Mesodermal cell (in vitro differentiated cells): Measurements from ENCODE around the gene MIPOL1.
"Not testable (repeated sequence)": the region's sequence is repeated elsewhere in the genome, so short reads cannot be mapped to it uniquely, and the experiment has no call there.

Experiments
- H3K27ac ChIP-seq: 2 replicates; pipeline ENCODE4 v1.7.0; 2013; ENCODE audit warnings: mild to moderate bottlenecking, low read depth, low read length, moderate library complexity; ENCODE audit not compliant: severe bottlenecking
- H3K36me3 ChIP-seq: 2 replicates; pipeline ENCODE4 v1.7.1; 2013; ENCODE audit warnings: mild to moderate bottlenecking, low read length, moderate library complexity; ENCODE audit not compliant: control insufficient read depth, insufficient read depth
- H3K4me1 ChIP-seq: one replicate; pipeline ENCODE4 v1.7.1; 2013; ENCODE audit warnings: mild to moderate bottlenecking, low read length; ENCODE audit not compliant: insufficient read depth, control insufficient read depth, poor library complexity, severe bottlenecking
- H3K4me3 ChIP-seq: 2 replicates; pipeline ENCODE4 v1.7.0; 2013; ENCODE audit warnings: low read length, control low read depth, mild to moderate bottlenecking; ENCODE audit not compliant: insufficient read depth, poor library complexity, severe bottlenecking; ENCODE audit errors: extremely low read depth
- H3K9me3 ChIP-seq: 2 replicates; pipeline ENCODE4 v1.7.1; 2013; ENCODE audit warnings: mild to moderate bottlenecking, low read length, moderate library complexity; ENCODE audit not compliant: control insufficient read depth
- WGBS, 2 experiments: methylation state at CpG; one replicate each; pipeline ENCODE4 v1.1.5; 2013; ENCODE audit warnings: missing lambda C conversion rate in 2 of 2; ENCODE audit not compliant: insufficient coverage in 2 of 2; 5-methylcytosine and 5-hydroxymethylcytosine counted together

MIPOL1 gene

GRCh38 chr14:37453985-37454384 lies 256.2 kb downstream of the MIPOL1 start:
- Histone ChIP-seq H3K27ac (no peak overlapping the region), H3K4me3 (no peak overlapping the region), H3K9me3 (no peaks in the 10 kb centered on the region), H3K4me1 (no peaks in the 10 kb centered on the region), H3K36me3 (no peaks in the 10 kb centered on the region)
- WGBS, 2 experiments, result 83 to 100% methylated on average over 1 of the region's 1 CpG

- no peaks in the 10 kb centered on the region for H3K36me3 ChIP-seq
- H3K4me3 ChIP-seq, result no peak overlapping the region
- no peaks in the 10 kb centered on the region for H3K4me1 ChIP-seq
- H3K9me3 ChIP-seq, result no peaks in the 10 kb centered on the region
- H3K27ac ChIP-seq, result no peak overlapping the region
These were observed 259.6 kb downstream of the MIPOL1 start for GRCh38 chr14:37457334-37457733.

GRCh38 chr14:37462426-37462825 lies 264.7 kb downstream of the MIPOL1 start:
- not testable (repeated sequence) for H3K4me3 ChIP-seq, H3K4me1 ChIP-seq, H3K27ac ChIP-seq, H3K36me3 ChIP-seq, H3K9me3 ChIP-seq
- 95 to 100% methylated on average over 1 of the region's 1 CpG for WGBS, 2 experiments

GRCh38 chr14:37464192-37464858 lies 266.6 kb downstream of the MIPOL1 start:
- no peak overlapping the region for H3K4me3 ChIP-seq
- H3K4me1 ChIP-seq, result no peaks in the 10 kb centered on the region
- no CpG with 5 or more reads among the region's 3 CpGs for WGBS, 2 experiments
- H3K36me3 ChIP-seq, result no peaks in the 10 kb centered on the region
- no peak overlapping the region for H3K27ac ChIP-seq
- H3K9me3 ChIP-seq, result peaks cover 8% of the 10 kb centered on the region

- Histone ChIP-seq H3K36me3 (no peaks in the 10 kb centered on the region), H3K4me3 (no peak overlapping the region), H3K4me1 (no peaks in the 10 kb centered on the region), H3K9me3 (peaks cover 8% of the 10 kb centered on the region), H3K27ac (no peak overlapping the region)
These were observed 268.4 kb downstream of the MIPOL1 start for GRCh38 chr14:37466003-37466622.

GRCh38 chr14:37466623-37467088 lies 268.9 kb downstream of the MIPOL1 start:
- H3K27ac ChIP-seq, result no peak overlapping the region
- H3K9me3 ChIP-seq, result peaks cover 8% of the 10 kb centered on the region
- no peak overlapping the region for H3K4me3 ChIP-seq
- WGBS, 2 experiments, result no CpG with 5 or more reads among the region's 2 CpGs
- H3K4me1 ChIP-seq, result no peaks in the 10 kb centered on the region
- no peaks in the 10 kb centered on the region for H3K36me3 ChIP-seq

GRCh38 chr14:37469650-37470049 lies 271.9 kb downstream of the MIPOL1 start:
- H3K9me3 ChIP-seq, result no peaks in the 10 kb centered on the region
- H3K36me3 ChIP-seq, result no peaks in the 10 kb centered on the region
- H3K27ac ChIP-seq, result no peak overlapping the region
- no peak overlapping the region for H3K4me3 ChIP-seq
- H3K4me1 ChIP-seq, result no peaks in the 10 kb centered on the region

GRCh38 chr14:37470251-37470650 lies 272.5 kb downstream of the MIPOL1 start:
- Histone ChIP-seq H3K27ac (no peak overlapping the region), H3K4me3 (no peak overlapping the region), H3K36me3 (no peaks in the 10 kb centered on the region), H3K9me3 (no peaks in the 10 kb centered on the region), H3K4me1 (no peaks in the 10 kb centered on the region)
- 90 to 93% methylated on average over 4 to 6 of the region's 7 CpGs for whole genome bisulfite sequencing, 2 experiments

- H3K9me3 ChIP-seq, result no peaks in the 10 kb centered on the region
- no peak overlapping the region for H3K4me3 ChIP-seq
- no peak overlapping the region for H3K27ac ChIP-seq
- no peaks in the 10 kb centered on the region for H3K4me1 ChIP-seq
- 40 to 88% methylated on average over 1 to 2 of the region's 4 CpGs for WGBS, 2 experiments
- no peaks in the 10 kb centered on the region for H3K36me3 ChIP-seq
These were observed 275.2 kb downstream of the MIPOL1 start for GRCh38 chr14:37472906-37473305.

GRCh38 chr14:37474191-37474590 lies 276.5 kb downstream of the MIPOL1 start:
- no peaks in the 10 kb centered on the region for H3K9me3 ChIP-seq
- no peaks in the 10 kb centered on the region for H3K36me3 ChIP-seq
- 73 to 98% methylated on average over 2 to 4 of the region's 6 CpGs for WGBS, 2 experiments
- no peaks in the 10 kb centered on the region for H3K4me1 ChIP-seq
- no peak overlapping the region for H3K4me3 ChIP-seq
- no peak overlapping the region for H3K27ac ChIP-seq

GRCh38 chr14:37480446-37481290 lies 282.9 kb downstream of the MIPOL1 start:
- H3K9me3 ChIP-seq, result no peaks in the 10 kb centered on the region
- H3K4me3 ChIP-seq, result no peak overlapping the region
- no peaks in the 10 kb centered on the region for H3K36me3 ChIP-seq
- WGBS, 2 experiments, result 67 to 83% methylated on average over 1 to 2 of the region's 3 CpGs
- no peak overlapping the region for H3K27ac ChIP-seq
- no peaks in the 10 kb centered on the region for H3K4me1 ChIP-seq
